Testis (tissue), 3 donors: Measurements from ENCODE around the gene HTR5A. TPM values are rescaled to one million over a fixed set of nuclear protein-coding genes. Genes with fewer than 3 reads are reported as not detected.
"Not testable (repeated sequence)": the region's sequence is repeated elsewhere in the genome, so short reads cannot be mapped to it uniquely, and the experiment has no call there.

Experiments used
- DNase-seq: peaks from one replicate; pipeline ENCODE4 v3.0.0-alpha.2; 2019
- H3K27ac ChIP-seq, 2 donors: fragments of 200-600 bp; sonication (generic); one replicate each; pipeline ENCODE4 v1.5.1; 2019
- H3K27me3 ChIP-seq: fragments of 200-600 bp; sonication (generic); one replicate; pipeline ENCODE4 v1.5.1; 2019
- H3K36me3 ChIP-seq: fragments of 200-600 bp; sonication (generic); one replicate; pipeline ENCODE4 v1.5.1; 2017; ENCODE audit warnings: low read depth; ENCODE audit errors: missing control alignments
- H3K4me1 ChIP-seq: fragments of 200-600 bp; sonication (generic); one replicate; pipeline ENCODE4 v1.5.1; 2019
- H3K4me3 ChIP-seq, 2 donors: fragments of 200-600 bp; sonication (generic); one replicate each; pipeline ENCODE4 v1.5.1; 2017 to 2019
- H3K9me3 ChIP-seq: fragments of 200-600 bp; sonication (generic); one replicate; pipeline ENCODE4 v1.5.1; 2017
- POLR2A ChIP-seq: fragments of 450-650 bp; IDR thresholded peaks from one replicate; pipeline ENCODE4 v1.6.1; 2017; ENCODE audit warnings: antibody characterized with exemption, mild to moderate bottlenecking, moderate library complexity
- WGBS, 2 donors: methylation state at CpG; one replicate each; pipeline ENCODE4 v1.1.5; 2018; 5-methylcytosine and 5-hydroxymethylcytosine counted together
- intact Hi-C: fragments of 100-400 bp; cut with DNase I; formaldehyde crosslinking; loops from one replicate; pipeline ENCODE4 v1.15.1; 2023; ENCODE audit warnings: low total_unique reads
- polyA plus RNA-seq: library from polyadenylated mRNA; stranded (reverse); fragments of 350-450 nt; fragmentation: Illumina TruSeq; extraction: RNeasy Lipid Tissue Mini Kit (QIAGEN cat#74804); gene quantifications from one replicate; pipeline ENCODE4 v1.2.3, GENCODE V29; 2014; ENCODE audit warnings: low read depth, low replicate concordance; ENCODE audit not compliant: insufficient read depth
- total RNA-seq, 2 donors: library from RNA; depleted of rRNA; stranded (reverse); fragments of >200 nt; gene quantifications; one replicate each; pipeline ENCODE4 v1.2.3, GENCODE V29; 2016
- TF ChIP-seq, protein P1 (sequence below), 3 experiments: fragments of 450-650 bp in 2 of 3; fragments of 200-600 bp in 1 of 3; sonication (generic) in 1 of 3; IDR thresholded peaks; one replicate each; pipeline ENCODE4 v1.5.1; 2016 to 2019; ENCODE audit warnings: antibody characterized with exemption in 3 of 3, mild to moderate bottlenecking in 2 of 3, moderate library complexity in 1 of 3

Gene HTR5A
- total and polyA plus RNA-seq, 3 donors from 2014 or later, result 0.87 to 2.8 (median 0.93) TPM

DNA sequence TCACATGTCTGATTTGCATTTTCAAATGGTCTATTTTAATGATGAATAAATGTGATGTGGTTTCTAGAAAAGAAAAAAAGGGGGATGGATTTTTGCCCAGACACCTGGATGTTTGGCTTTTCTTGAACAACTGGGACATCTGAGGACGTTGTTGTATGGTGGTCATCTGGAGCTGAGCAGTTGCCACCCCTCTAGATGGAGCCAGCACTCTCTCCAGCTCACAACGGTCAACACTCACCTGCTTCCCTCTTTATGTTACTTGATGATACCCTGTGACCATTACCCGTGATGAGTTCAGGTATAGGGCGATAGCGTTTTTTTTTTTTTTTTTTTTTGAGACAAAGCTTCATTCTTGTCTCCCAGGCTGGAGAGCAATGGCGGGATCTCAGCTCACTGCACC, 37.1 kb upstream of the HTR5A start:
- TF ChIP-seq POLR2A, result no peak
- TF ChIP-seq, protein P1, sequence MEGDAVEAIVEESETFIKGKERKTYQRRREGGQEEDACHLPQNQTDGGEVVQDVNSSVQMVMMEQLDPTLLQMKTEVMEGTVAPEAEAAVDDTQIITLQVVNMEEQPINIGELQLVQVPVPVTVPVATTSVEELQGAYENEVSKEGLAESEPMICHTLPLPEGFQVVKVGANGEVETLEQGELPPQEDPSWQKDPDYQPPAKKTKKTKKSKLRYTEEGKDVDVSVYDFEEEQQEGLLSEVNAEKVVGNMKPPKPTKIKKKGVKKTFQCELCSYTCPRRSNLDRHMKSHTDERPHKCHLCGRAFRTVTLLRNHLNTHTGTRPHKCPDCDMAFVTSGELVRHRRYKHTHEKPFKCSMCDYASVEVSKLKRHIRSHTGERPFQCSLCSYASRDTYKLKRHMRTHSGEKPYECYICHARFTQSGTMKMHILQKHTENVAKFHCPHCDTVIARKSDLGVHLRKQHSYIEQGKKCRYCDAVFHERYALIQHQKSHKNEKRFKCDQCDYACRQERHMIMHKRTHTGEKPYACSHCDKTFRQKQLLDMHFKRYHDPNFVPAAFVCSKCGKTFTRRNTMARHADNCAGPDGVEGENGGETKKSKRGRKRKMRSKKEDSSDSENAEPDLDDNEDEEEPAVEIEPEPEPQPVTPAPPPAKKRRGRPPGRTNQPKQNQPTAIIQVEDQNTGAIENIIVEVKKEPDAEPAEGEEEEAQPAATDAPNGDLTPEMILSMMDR (IDR thresholded peaks at IDR 0.05), result no peak
- no peaks in the 10 kb centered on the region for H3K9me3 ChIP-seq
- DNase-seq, result no peak
- no peaks in the 10 kb centered on the region for H3K4me1 ChIP-seq
- WGBS, 2 donors, result 80 to 81% methylated on average over 6 of the region's 6 CpGs
- H3K27me3 ChIP-seq, result no peaks in the 10 kb centered on the region
- intact Hi-C loops, result no loop called here
- H3K27ac ChIP-seq, result no peak overlapping the region
- H3K36me3 ChIP-seq, result no peaks in the 10 kb centered on the region
- no peak overlapping the region for H3K4me3 ChIP-seq

DNA sequence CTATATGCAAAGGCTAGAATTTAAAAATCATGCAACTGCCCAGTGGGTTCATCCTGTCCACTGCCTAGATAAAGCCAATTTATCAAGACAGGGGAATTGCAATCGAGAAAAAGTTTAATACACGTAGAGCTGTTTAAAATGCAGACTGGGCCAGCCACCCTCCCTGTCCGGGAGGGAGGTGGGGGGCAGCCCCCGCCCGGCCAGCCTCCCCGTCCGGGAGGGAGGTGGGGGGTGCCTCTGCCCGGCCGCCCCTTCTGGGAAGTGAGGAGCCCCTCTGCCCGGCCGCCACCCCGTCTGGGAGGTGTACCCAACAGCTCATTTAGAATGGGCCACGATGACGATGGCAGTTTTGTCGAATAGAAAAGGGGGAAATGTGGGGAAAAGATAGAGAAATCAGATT, 35.6 kb upstream of the HTR5A start:
- H3K27ac ChIP-seq, H3K4me1 ChIP-seq, intact Hi-C loops, H3K36me3 ChIP-seq, DNase-seq, H3K9me3 ChIP-seq, H3K27me3 ChIP-seq, H3K4me3 ChIP-seq: not testable (repeated sequence)
- WGBS, 2 donors, result 93 to 94% methylated on average over 15 of the region's 15 CpGs

DNA sequence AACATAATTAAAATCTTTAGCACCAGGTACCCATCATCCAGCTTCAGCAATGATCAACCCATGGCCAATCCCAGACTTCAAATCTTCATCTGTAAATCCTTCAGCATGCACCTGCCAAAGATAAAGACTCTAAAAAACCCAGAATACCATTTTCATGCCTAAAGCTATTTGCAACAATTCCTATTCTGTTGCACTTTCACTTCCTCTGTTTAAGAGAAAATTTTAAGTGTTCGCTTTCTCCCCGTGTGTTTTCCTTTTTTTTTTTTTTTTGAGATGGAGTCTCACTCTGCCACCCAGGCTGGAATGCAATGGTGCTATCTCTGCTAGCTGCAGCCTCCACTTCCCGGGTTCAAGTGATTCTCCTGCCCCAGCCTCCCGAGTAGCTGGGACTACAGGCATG, 31.8 kb upstream of the HTR5A start:
- Histone ChIP-seq H3K9me3 (no peaks in the 10 kb centered on the region), H3K4me3 (no peak overlapping the region), H3K36me3 (no peaks in the 10 kb centered on the region), H3K4me1 (no peaks in the 10 kb centered on the region), H3K27me3 (no peaks in the 10 kb centered on the region), H3K27ac (no peak overlapping the region)
- DNase-seq, result no peak
- TF ChIP-seq, protein P1 (IDR thresholded peaks at IDR 0.05), result no peak
- no peak for TF ChIP-seq POLR2A
- 85 to 87% methylated on average over 4 of the region's 4 CpGs for WGBS, 2 donors
- intact Hi-C loops, result no loop called here

DNA sequence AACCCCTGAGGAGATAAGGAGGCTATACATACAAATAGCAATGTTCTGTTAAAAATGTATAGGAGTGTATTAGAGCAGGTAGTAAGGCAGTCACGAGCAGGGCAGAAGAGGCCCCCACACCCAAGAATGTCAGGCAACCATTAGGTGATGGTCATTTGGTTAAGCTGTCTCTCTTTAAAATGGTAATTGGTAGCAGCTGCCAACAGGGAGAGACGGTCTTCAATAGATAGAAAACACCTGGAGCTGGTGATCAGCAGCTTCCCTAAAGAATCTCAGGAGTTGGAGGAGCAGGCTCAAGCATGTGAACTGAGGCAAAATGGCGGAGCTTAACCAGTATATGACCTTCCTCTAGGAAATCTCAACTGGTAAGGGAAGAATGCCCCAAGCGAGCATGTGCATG, 26.4 kb upstream of the HTR5A start:
- Histone ChIP-seq H3K27me3 (no peaks in the 10 kb centered on the region), H3K4me3 (no peak overlapping the region), H3K9me3 (no peaks in the 10 kb centered on the region), H3K27ac (no peak overlapping the region), H3K36me3 (no peaks in the 10 kb centered on the region), H3K4me1 (no peaks in the 10 kb centered on the region)
- TF ChIP-seq, protein P1 (IDR thresholded peaks at IDR 0.05), result no peak
- TF ChIP-seq POLR2A, result no peak
- 62 to 70% methylated on average over 4 of the region's 4 CpGs for WGBS, 2 donors
- intact Hi-C loops, result no loop called here
- no peak for DNase-seq

DNA sequence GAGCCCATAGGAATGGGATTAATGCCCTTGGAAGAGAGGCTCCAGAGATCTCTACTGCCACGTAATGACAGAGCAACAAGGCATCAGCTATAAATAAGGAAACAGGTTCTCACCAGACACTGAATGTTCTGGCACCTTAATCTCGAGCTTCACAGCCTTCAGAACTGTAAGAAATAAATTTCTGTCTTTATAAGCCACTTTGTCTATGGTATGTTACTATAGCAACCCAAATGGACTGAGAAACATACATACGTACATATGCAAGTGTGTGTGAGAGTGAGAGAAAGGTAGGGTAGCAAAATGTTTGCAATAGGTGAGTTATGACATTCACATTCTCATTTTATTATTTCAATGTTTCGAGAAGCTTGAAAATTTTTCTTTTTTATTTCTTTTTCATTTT, 22.1 kb upstream of the HTR5A start:
- intact Hi-C loops, result no loop called here
- WGBS, 2 donors, result 55 to 69% methylated on average over 4 of the region's 4 CpGs

More for the DNA sequence above, 22.1 kb upstream of the HTR5A start:
- no peaks in the 10 kb centered on the region for H3K27me3 ChIP-seq
- H3K9me3 ChIP-seq, result no peaks in the 10 kb centered on the region
- H3K27ac ChIP-seq, result no peak overlapping the region
- no peak for DNase-seq
- no peaks in the 10 kb centered on the region for H3K4me1 ChIP-seq
- no peaks in the 10 kb centered on the region for H3K36me3 ChIP-seq
- no peak for TF ChIP-seq POLR2A
- TF ChIP-seq, protein P1 (IDR thresholded peaks at IDR 0.05), result no peak
- H3K4me3 ChIP-seq, result no peak overlapping the region
